ENCODE data around the gene APOL1.

- TF ChIP-seq POLR2A (IDR thresholded peaks at IDR 0.05; ENCODE audit: low read depth, low read length): no peak
- no peak for TF ChIP-seq TAF1 (IDR thresholded peaks at IDR 0.05; ENCODE audit: low read depth, low read length)
- TF ChIP-seq POLR2AphosphoS5 (IDR thresholded peaks at IDR 0.05; ENCODE audit: low read depth, low read length): no peak
These were observed 48.3 kb upstream of the APOL1 start for GRCh38 chr22:36204632-36205015.

Data from GM12891 (cell line).